SH-SY5Y (cell line): Measurements from ENCODE around the gene CEBPE.

ENCODE experiments used
- GATA2 ChIP-seq: IDR thresholded peaks from 2 replicates; pipeline ENCODE4 v1.6.1; 2011; ENCODE audit warnings: mild to moderate bottlenecking, low read depth, low read length
- GATA3 ChIP-seq: IDR thresholded peaks from 2 replicates; pipeline ENCODE4 v1.6.1; 2011; ENCODE audit warnings: low read depth, mild to moderate bottlenecking, low read length, moderate library complexity

DNA sequence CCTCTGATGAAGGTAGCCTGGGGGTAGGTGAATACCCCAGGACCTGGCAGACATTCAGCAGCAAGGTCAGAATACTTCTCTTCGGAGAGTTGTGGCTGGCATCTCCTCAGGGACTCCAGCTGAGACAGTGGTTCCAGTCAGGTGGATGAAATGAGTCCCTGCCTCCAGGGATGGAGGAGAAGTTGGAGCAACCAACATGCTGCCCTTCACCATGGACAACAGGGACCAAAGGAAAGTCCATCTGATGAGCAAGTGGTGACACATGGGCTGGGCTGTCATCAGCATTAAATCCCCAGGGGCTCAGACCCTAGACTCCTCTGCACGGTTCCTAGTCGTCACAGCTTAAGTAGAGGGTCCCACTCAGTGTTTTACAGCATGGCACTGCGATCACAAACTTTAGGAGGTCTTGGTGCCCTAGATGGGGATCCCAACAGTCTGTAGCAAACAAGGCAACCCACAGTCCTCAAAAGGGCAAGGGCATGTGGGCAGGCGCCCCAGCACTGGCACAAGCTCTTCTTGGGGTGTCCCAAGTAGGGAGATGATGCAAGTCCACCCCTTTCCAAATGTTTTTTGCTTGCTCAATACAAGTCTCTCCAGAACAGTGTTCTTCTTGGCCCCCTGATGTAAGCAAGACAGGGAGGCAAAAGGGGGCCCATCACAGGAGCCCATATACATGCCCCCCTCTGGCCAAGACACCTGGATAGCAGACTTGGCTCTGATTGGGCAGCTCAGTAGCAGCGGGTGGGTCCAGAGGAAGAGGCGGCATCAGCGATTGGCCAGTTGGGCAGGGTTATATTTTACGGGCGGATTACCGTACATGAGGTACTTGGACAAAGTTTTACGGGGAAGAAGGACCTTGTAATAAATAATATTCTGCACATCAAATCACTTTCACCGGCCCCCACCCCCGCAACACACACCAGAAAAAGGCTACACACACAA lies 50.9 kb downstream of the CEBPE start:
- no peak for TF ChIP-seq GATA2
- TF ChIP-seq GATA3, result no peak
